ENCODE results near the gene CNOT3. TPM values are rescaled to one million over a fixed set of nuclear protein-coding genes. Genes with fewer than 3 reads are reported as not detected.
A peak's percentile ranks its signal among the peaks of the same experiment; 100 is the strongest.

Gene CNOT3
- total RNA-seq, 1 donor from 2014 or later = 6.1 TPM

DNA sequence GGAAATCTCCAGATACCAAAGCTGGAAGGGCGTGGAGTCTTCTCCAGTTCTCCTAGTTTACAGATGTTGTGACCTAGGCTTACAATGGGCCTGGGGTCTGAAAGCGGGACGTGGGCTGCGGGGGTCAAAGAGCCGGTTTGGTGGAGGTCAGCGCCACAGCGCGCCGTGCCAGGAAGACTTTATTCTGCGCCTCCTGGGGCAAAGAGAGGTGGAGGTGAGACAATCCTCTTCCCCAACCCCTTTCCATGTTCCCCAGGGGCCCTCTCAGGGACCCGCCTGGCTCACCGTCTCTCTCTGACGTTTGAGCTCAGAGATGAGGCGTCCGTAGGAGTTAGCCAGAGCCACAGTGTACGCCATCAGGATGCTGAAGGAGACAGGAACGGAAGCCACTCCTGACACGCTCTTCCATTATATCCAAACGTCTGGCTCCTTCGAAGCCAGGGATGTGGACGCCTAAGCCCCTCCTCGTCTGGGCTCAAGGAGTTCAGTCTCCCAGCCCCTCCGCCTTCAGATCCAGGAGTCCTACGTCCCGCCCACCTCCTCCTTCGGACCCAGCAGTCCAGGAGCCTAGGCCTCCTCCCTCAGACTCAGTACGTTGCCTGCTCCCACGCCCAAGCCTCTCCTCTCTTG, 22.7 kb downstream of the CNOT3 start:
- TF ChIP-seq, protein P1, sequence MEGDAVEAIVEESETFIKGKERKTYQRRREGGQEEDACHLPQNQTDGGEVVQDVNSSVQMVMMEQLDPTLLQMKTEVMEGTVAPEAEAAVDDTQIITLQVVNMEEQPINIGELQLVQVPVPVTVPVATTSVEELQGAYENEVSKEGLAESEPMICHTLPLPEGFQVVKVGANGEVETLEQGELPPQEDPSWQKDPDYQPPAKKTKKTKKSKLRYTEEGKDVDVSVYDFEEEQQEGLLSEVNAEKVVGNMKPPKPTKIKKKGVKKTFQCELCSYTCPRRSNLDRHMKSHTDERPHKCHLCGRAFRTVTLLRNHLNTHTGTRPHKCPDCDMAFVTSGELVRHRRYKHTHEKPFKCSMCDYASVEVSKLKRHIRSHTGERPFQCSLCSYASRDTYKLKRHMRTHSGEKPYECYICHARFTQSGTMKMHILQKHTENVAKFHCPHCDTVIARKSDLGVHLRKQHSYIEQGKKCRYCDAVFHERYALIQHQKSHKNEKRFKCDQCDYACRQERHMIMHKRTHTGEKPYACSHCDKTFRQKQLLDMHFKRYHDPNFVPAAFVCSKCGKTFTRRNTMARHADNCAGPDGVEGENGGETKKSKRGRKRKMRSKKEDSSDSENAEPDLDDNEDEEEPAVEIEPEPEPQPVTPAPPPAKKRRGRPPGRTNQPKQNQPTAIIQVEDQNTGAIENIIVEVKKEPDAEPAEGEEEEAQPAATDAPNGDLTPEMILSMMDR (IDR thresholded peaks at IDR 0.05; ENCODE audit: insufficient read depth, low read length, severe bottlenecking) = no peak
- FAIRE-seq = no peak
- H3K36me3 ChIP-seq (ENCODE audit: control insufficient read depth, insufficient read depth, low read length) = peaks cover 14% of the 10 kb centered on the region
- DNase-seq (ENCODE audit: low read depth) = peak; percentile 20
- H3K27me3 ChIP-seq (ENCODE audit: control insufficient read depth, insufficient read depth, low read length) = no peaks in the 10 kb centered on the region
- H3K4me3 ChIP-seq (ENCODE audit: low read depth, low read length) = peak overlapping the region; percentile 47

DNA sequence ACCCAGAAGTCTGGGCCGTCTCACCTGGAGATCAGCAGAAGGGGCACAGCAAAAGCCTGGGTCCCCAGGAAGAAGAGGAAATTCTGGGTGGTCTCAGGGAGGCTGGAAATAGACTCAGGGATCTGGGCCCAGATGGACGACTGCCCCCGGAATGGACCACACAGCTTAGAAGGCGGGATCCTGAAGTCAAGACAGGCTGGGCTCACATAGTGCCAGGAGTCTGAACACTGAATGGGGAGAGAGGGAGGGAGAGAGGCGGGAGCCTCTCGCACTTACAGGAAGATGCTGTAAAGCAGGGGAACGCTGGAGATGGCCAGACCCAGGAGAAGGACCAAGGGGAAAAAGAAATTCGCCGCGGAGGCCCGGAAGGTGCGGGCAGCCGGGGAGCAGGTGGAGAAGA, 23.3 kb downstream of the CNOT3 start:
- peaks cover 13% of the 10 kb centered on the region for H3K36me3 ChIP-seq (ENCODE audit: control insufficient read depth, insufficient read depth, low read length)
- no peak for FAIRE-seq
- no peak for DNase-seq (ENCODE audit: low read depth)
- TF ChIP-seq, protein P1 (IDR thresholded peaks at IDR 0.05; ENCODE audit: insufficient read depth, low read length, severe bottlenecking) = no peak
- no peaks in the 10 kb centered on the region for H3K27me3 ChIP-seq (ENCODE audit: control insufficient read depth, insufficient read depth, low read length)
- H3K4me3 ChIP-seq (ENCODE audit: low read depth, low read length) = no peak overlapping the region

DNA sequence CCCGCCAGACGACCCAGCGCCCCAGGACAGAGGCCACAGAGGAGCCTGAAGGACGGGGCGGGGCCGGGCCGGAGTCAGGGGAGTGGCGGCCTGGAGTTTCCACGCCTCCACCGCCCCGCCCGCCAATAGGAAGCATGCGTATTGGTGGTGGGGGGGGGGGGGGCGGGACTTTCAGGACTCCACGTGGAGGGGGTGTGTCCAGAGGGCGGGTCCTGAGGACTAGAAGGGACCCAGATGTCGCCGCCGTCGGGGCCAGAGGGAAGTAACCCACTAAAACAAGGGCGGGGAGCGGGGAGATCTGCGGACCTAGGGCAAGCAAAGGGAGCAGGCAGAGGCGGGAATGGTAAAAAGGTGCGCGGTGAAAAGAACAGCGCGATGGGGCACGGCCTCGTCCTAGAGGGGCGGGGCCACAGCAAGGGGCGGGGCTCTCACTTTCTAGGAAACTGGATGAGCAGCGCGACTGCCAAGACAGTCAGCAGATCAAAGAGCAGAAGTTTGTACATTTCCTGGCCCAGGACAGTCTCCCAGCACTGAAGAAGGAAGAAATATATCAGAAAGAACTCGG, 24.8 kb downstream of the CNOT3 start:
- TF ChIP-seq, protein P1 (IDR thresholded peaks at IDR 0.05; ENCODE audit: insufficient read depth, low read length, severe bottlenecking) = no peak
- DNase-seq (ENCODE audit: low read depth) = peak; percentile 45

DNA sequence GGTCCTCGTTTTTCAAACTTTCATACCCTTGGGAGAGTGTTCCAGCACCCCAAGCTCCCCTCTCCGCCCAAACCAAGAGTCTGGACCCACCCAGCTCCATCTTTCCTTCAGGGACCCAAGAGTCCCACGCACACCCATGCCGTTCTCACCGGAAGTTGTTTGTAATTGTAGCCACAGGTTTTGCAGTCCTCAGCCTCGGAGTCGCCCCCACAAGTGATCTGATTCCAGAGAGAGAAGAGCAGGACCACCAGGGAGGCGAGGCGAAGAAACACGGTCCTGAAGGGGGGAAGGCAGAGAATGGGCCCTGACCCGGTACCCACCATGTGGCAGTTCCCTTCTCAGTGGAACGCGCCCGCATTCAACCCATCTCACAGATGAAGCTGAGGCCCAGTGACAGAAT, 25.3 kb downstream of the CNOT3 start:
- FAIRE-seq = no peak
- Histone ChIP-seq H3K4me3 (ENCODE audit: low read depth, low read length) (no peak overlapping the region), H3K36me3 (ENCODE audit: control insufficient read depth, insufficient read depth, low read length) (no peaks in the 10 kb centered on the region), H3K27me3 (ENCODE audit: control insufficient read depth, insufficient read depth, low read length) (no peaks in the 10 kb centered on the region)
- DNase-seq (ENCODE audit: low read depth) = no peak
- TF ChIP-seq, protein P1 (IDR thresholded peaks at IDR 0.05; ENCODE audit: insufficient read depth, low read length, severe bottlenecking) = no peak

More for the DNA sequence above, 24.8 kb downstream of the CNOT3 start:
- Histone ChIP-seq H3K27me3 (ENCODE audit: control insufficient read depth, insufficient read depth, low read length) (no peaks in the 10 kb centered on the region), H3K36me3 (ENCODE audit: control insufficient read depth, insufficient read depth, low read length) (peaks cover 1% of the 10 kb centered on the region), H3K4me3 (ENCODE audit: low read depth, low read length) (peak overlapping the region; percentile 33)
- no peak for FAIRE-seq

DNA sequence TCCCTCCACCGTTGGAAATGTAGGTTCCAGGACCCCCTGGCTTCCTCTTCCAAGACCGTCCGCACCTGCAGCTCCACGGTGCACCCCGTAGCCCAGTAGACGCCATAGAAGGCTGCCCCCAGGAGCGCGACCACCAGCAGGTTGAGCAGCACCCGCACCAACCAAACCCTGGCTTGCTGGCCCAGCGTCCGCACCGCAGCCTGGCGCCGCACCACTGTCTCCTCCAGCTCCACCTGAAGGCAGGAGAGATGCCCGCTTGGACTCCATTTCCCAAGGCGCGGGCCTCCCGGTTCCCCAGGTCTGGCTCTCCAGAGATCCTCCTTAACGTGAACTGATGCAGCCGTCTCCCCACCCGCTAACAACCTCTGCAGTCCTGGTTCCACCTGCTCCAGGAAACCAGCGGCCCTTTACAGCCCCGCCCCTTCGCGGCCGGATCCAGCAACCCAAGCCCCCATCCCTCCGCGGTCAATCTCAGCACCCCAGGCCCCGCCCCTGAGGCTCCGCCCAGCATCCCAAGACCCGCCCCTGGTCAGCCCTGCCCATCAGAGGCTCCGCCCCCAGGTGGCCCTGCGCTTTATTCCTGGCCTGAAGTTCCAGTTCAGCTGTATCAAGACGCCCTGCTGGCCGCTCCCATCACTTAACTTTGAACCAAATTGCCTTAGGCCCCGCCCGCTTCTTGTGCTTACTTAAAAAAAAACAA, 27.0 kb downstream of the CNOT3 start:
- no peak overlapping the region for H3K4me3 ChIP-seq (ENCODE audit: low read depth, low read length)
- FAIRE-seq (no peak), DNase-seq (ENCODE audit: low read depth) (peak; percentile 15)
- no peaks in the 10 kb centered on the region for H3K27me3 ChIP-seq (ENCODE audit: control insufficient read depth, insufficient read depth, low read length)
- TF ChIP-seq, protein P1 (IDR thresholded peaks at IDR 0.05; ENCODE audit: insufficient read depth, low read length, severe bottlenecking) = no peak
- no peaks in the 10 kb centered on the region for H3K36me3 ChIP-seq (ENCODE audit: control insufficient read depth, insufficient read depth, low read length)
